Sigmoid colon (tissue), 7 donors: ENCODE results near the gene FNDC8. TPM values are rescaled to one million over a fixed set of nuclear protein-coding genes. Genes with fewer than 3 reads are reported as not detected.
"Not testable (repeated sequence)": the region's sequence is repeated elsewhere in the genome, so short reads cannot be mapped to it uniquely, and the experiment has no call there.

Experiments
- DNase-seq: peaks from one replicate; pipeline ENCODE4 v3.0.0-alpha.2; 2019
- H3K27ac ChIP-seq, 4 donors: fragments of 200-600 bp; sonication (generic); one replicate each; pipeline ENCODE4 v1.5.1; 2016 to 2019; ENCODE audit warnings: mild to moderate bottlenecking in 1 of 4
- H3K27me3 ChIP-seq, 3 donors: fragments of 200-600 bp; sonication (generic); one replicate each; pipeline ENCODE4 v1.5.1; 2019; ENCODE audit warnings: mild to moderate bottlenecking in 1 of 3
- H3K36me3 ChIP-seq, 4 donors: fragments of 200-600 bp; sonication (generic); one replicate each; pipeline ENCODE4 v1.5.1; 2016 to 2019
- H3K4me1 ChIP-seq, 4 donors: fragments of 200-600 bp; sonication (generic); one replicate each; pipeline ENCODE4 v1.5.1; 2017 to 2019
- H3K4me3 ChIP-seq, 4 donors: fragments of 200-600 bp; sonication (generic); one replicate each; pipeline ENCODE4 v1.5.1; 2017 to 2019; ENCODE audit warnings: mild to moderate bottlenecking in 2 of 4, moderate library complexity in 1 of 4
- H3K9me3 ChIP-seq, 4 donors: fragments of 200-600 bp in 3 of 4; sonication (generic) in 3 of 4; one replicate each; pipeline versions ENCODE4 v1.5.1 to v1.6.1; 2013 to 2019
- EP300 ChIP-seq, 4 donors: sonication (generic); formaldehyde crosslinking; IDR thresholded peaks; one replicate each; pipeline ENCODE4 v1.6.1; 2017; ENCODE audit warnings: antibody characterized with exemption in 4 of 4
- POLR2A ChIP-seq, 2 donors: fragments of 450-650 bp; IDR thresholded peaks; one replicate each; pipeline ENCODE4 v1.6.1; 2016; ENCODE audit warnings: antibody characterized with exemption in 2 of 2, mild to moderate bottlenecking in 2 of 2, moderate library complexity in 2 of 2
- POLR2AphosphoS5 ChIP-seq, 4 donors: sonication (generic); formaldehyde crosslinking; IDR thresholded peaks; one replicate each; pipeline ENCODE4 v1.6.1; 2017; ENCODE audit warnings: antibody characterized with exemption in 4 of 4
- WGBS, 2 donors: extraction: QIAGEN DNeasy Blood & Tissue Kit; methylation state at CpG; one replicate each; pipeline ENCODE4 v1.1.7; 2013; 5-methylcytosine and 5-hydroxymethylcytosine counted together
- intact Hi-C: fragments of 100-400 bp; cut with DNase I; formaldehyde crosslinking; loops from one replicate; pipeline ENCODE4 v1.15.1; 2023
- polyA plus RNA-seq, 3 donors: library from polyadenylated mRNA; stranded (reverse); fragments of 200-250 nt; gene quantifications; one replicate each; pipeline ENCODE4 v1.2.3, GENCODE V29; 2013
- total RNA-seq, 4 donors: library from RNA; depleted of rRNA; stranded (reverse); fragments of >200 nt; gene quantifications; one replicate each; pipeline ENCODE4 v1.1.0, GENCODE V29; 2016
- TF ChIP-seq, protein P1 (sequence below), 4 experiments: fragments of 450-650 bp in 3 of 4; fragments of 200-600 bp in 1 of 4; IDR thresholded peaks; one replicate each; pipeline ENCODE4 v1.5.1; 2016 to 2019; ENCODE audit warnings: antibody characterized with exemption in 4 of 4, mild to moderate bottlenecking in 3 of 4, moderate library complexity in 2 of 4
- donor health status: healthy with polysubstance abuse.
- donor health status: Bipolar disorder and iron deficiency.
- donor health status: healthy.

The FNDC8 gene
- total and polyA plus RNA-seq, 7 donors: not detected

DNA sequence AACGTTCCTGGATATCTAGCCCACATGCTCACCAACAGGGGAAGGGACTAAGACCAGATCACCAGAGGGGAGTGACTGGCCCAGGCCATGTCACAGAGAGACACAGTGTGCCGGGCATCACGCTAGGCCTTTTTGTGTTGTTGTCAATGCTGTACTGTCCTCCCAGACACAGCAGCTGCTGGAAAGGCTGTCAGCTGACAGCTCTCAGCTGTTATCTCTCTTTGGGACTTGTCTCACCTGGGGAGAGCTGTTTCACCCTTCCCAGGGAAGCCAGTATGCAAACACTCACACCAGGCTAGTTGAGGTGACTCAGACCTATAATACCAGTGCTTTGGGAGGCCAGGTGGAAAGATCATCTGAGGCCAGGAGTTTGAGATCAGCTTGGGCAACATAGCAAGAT is 45.6 kb downstream of the FNDC8 start:
- Histone ChIP-seq H3K4me1 (no peaks in the 10 kb centered on the region), H3K36me3 (no peaks in the 10 kb centered on the region), H3K9me3 (no peaks in the 10 kb centered on the region), H3K4me3 (no peak overlapping the region), H3K27ac (no peak overlapping the region), H3K27me3 (no peaks in the 10 kb centered on the region)
- WGBS, 2 donors: 48 to 76% methylated on average over 3 of the region's 3 CpGs
- DNase-seq: peak; percentile 20
- TF ChIP-seq POLR2A (IDR thresholded peaks at IDR 0.05) (no peak), POLR2AphosphoS5 (IDR thresholded peaks at IDR 0.05) (no peak), EP300 (IDR thresholded peaks at IDR 0.05) (no peak)
- TF ChIP-seq, protein P1, sequence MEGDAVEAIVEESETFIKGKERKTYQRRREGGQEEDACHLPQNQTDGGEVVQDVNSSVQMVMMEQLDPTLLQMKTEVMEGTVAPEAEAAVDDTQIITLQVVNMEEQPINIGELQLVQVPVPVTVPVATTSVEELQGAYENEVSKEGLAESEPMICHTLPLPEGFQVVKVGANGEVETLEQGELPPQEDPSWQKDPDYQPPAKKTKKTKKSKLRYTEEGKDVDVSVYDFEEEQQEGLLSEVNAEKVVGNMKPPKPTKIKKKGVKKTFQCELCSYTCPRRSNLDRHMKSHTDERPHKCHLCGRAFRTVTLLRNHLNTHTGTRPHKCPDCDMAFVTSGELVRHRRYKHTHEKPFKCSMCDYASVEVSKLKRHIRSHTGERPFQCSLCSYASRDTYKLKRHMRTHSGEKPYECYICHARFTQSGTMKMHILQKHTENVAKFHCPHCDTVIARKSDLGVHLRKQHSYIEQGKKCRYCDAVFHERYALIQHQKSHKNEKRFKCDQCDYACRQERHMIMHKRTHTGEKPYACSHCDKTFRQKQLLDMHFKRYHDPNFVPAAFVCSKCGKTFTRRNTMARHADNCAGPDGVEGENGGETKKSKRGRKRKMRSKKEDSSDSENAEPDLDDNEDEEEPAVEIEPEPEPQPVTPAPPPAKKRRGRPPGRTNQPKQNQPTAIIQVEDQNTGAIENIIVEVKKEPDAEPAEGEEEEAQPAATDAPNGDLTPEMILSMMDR (IDR thresholded peaks at IDR 0.05): no peak
- intact Hi-C loops: loop anchor here (10.0 kb wide), 1 partner anchor 578 kb away; no protein-coding TSS in a partner anchor

DNA sequence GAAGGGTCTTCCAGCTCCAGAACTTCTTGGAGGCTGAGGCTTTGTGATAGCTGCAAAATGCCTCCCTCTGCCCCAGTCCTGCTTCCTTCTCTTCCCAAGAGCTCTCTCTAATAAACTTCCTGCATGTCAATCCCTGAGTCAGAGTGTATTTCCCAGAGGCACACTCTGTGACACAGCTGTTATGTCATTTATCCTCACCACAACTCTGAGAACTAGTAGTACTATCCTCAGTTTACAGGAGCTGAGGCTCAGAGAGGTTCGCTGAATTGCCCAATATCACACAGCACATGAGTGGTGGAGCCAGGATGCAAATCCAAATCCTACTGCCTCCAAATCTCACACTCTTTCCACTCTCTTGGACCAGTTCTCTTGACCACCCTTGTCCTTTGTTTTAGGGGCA is 46.3 kb downstream of the FNDC8 start:
- TF ChIP-seq POLR2AphosphoS5 (IDR thresholded peaks at IDR 0.05) (no peak), EP300 (IDR thresholded peaks at IDR 0.05) (no peak), POLR2A (IDR thresholded peaks at IDR 0.05) (no peak)
- TF ChIP-seq, protein P1 (IDR thresholded peaks at IDR 0.05): no peak
- H3K4me1 ChIP-seq: no peaks in the 10 kb centered on the region
- no peaks in the 10 kb centered on the region for H3K27me3 ChIP-seq
- DNase-seq: peak; percentile 4
- no peaks in the 10 kb centered on the region for H3K36me3 ChIP-seq
- H3K27ac ChIP-seq: no peak overlapping the region
- H3K4me3 ChIP-seq: no peak overlapping the region
- 72 to 88% methylated on average over 1 of the region's 1 CpG for WGBS, 2 donors
- intact Hi-C loops: loop anchor here (10.0 kb wide), 1 partner anchor 577 kb away; no protein-coding TSS in a partner anchor
- no peaks in the 10 kb centered on the region for H3K9me3 ChIP-seq

DNA sequence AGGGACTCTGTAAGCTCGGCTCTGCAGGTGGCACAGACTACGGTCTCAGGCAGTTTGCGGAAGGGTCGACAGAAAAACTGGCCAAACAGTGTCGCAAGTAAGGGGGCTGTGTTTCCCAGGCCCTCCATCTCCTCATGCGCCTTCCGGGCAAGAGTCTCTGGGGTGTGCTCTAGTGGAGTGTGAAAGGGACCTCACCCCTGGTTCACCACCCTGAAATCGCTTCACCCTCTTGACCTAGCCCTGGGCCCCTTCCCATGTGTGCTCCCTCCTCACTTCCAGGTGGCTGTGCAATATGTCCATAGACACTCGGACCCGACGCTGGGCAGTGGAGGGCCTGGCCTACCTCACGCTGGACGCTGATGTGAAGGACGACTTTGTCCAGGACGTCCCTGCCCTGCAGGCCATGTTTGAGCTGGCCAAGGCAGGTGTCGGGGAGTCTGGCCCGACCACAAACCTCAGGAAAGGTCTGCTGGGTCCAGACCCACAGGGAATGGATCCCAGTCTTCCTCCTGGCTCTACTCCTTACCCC is 48.5 kb downstream of the FNDC8 start:
- no peaks in the 10 kb centered on the region for H3K27me3 ChIP-seq
- H3K4me3 ChIP-seq: no peak overlapping the region
- H3K4me1 ChIP-seq: no peaks in the 10 kb centered on the region
- TF ChIP-seq POLR2AphosphoS5 (IDR thresholded peaks at IDR 0.05): no peak
- H3K27ac ChIP-seq: no peak overlapping the region
- WGBS, 2 donors: 89 to 91% methylated on average over 17 of the region's 17 CpGs
- no peaks in the 10 kb centered on the region for H3K9me3 ChIP-seq
- intact Hi-C loops: loop anchor here (2.0 to 10.0 kb wide), 3 partner anchors 142 to 575 kb away; no protein-coding TSS in a partner anchor
- no peaks in the 10 kb centered on the region for H3K36me3 ChIP-seq
- DNase-seq: no peak

DNA sequence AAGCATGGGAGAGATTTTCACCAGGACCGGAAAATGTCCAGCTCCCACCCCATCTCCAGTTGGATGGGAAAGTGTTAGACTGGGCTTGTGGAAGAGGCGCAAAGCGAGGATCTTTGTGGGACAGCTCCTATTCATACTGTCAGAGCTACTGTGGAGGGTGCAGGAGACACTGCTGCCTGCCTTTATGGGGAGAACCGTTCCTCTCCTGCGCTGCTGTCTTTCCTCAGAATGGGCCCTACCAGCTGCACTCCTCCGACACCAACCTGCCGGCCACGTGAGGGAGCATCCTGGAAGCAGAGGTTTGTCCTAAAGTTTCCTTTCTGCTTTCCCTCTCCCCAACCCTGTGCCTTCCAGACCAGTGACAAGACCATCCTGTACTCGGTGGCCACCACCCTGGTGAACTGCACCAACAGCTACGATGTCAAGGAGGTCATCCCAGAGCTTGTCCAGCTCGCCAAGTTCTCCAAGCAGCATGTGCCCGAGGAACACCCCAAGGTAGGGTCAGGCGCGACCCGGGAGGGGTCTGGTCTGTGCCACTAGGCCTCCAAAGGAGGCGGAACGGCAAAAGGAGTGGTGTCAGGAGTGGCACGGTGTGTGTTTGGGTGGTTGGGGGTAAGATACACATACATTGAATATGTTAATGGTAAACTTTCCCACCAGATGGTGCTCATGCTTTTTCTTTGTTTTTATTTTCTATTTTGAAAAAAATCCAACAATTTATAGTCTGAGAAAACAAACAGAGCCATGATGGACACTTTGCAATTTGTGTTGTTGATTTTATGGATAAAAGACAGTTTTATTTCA is 49.8 kb downstream of the FNDC8 start:
- no peaks in the 10 kb centered on the region for H3K4me1 ChIP-seq
- no peaks in the 10 kb centered on the region for H3K36me3 ChIP-seq
- no peaks in the 10 kb centered on the region for H3K9me3 ChIP-seq
- whole genome bisulfite sequencing, 2 donors: 63 to 78% methylated on average over 18 of the region's 18 CpGs
- H3K4me3 ChIP-seq: no peak overlapping the region
- TF ChIP-seq, protein P1 (IDR thresholded peaks at IDR 0.05): peak in 3 of 4 experiments; percentile 7 to 26 (median 16)
- TF ChIP-seq EP300 (IDR thresholded peaks at IDR 0.05): no peak
- no peak for TF ChIP-seq POLR2AphosphoS5 (IDR thresholded peaks at IDR 0.05)
- TF ChIP-seq POLR2A (IDR thresholded peaks at IDR 0.05): no peak
- H3K27me3 ChIP-seq: no peaks in the 10 kb centered on the region
- DNase-seq: no peak
- intact Hi-C loops: loop anchor here (2.0 to 5.0 kb wide), 2 partner anchors 141 to 368 kb away; no protein-coding TSS in a partner anchor
- no peak overlapping the region for H3K27ac ChIP-seq

GRCh38 chr17:35171834-35172233 is 50.4 kb downstream of the FNDC8 start:
- Histone ChIP-seq H3K27ac (no peak overlapping the region), H3K27me3 (no peaks in the 10 kb centered on the region), H3K4me3 (no peak overlapping the region), H3K9me3 (no peaks in the 10 kb centered on the region), H3K4me1 (no peaks in the 10 kb centered on the region), H3K36me3 (no peaks in the 10 kb centered on the region)
- 13 to 35% methylated on average over 2 of the region's 2 CpGs for WGBS, 2 donors
- TF ChIP-seq EP300 (IDR thresholded peaks at IDR 0.05) (no peak), POLR2AphosphoS5 (IDR thresholded peaks at IDR 0.05) (no peak), POLR2A (IDR thresholded peaks at IDR 0.05) (no peak)
- TF ChIP-seq, protein P1 (IDR thresholded peaks at IDR 0.05): no peak
- no peak for DNase-seq
- intact Hi-C loops: loop anchor here (2.0 to 5.0 kb wide), 2 partner anchors 140 to 367 kb away; no protein-coding TSS in a partner anchor

DNA sequence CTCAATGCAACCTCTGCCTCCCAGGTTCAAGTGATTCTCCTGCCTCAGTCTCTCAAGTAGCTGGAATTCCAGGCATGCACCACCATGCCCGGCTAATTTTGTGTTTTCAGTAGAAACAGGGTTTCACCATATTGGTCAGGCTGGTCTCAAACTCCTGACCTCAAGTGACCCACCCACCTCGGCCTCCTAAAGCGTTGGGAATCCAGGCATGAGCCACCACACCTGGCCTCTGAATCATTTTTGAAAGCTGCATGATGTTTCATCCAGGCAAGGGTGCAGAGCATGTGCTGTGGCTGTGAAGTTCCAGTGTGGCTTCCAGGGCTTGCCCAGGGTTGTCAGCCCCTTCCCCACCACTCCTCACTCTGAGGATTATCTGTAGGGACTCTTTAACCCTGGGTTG is 50.9 kb downstream of the FNDC8 start:
- H3K27ac ChIP-seq, H3K4me3 ChIP-seq, H3K36me3 ChIP-seq, H3K9me3 ChIP-seq, H3K4me1 ChIP-seq, H3K27me3 ChIP-seq, DNase-seq: not testable (repeated sequence)
- 78 to 87% methylated on average over 3 of the region's 3 CpGs for WGBS, 2 donors
- intact Hi-C loops: loop anchor here (5.0 kb wide), 1 partner anchor 140 kb away; no protein-coding TSS in a partner anchor
